HCT116 (cell line): Measurements from ENCODE around the gene TNFRSF21.

Source experiments
- CEBPB ChIP-seq: IDR thresholded peaks from 2 replicates; pipeline ENCODE4 v1.6.1; 2012; ENCODE audit warnings: low read depth
- CTCF ChIP-seq, 3 experiments: fragments of 200-600 bp in 1 of 3; sonication (generic) in 1 of 3; IDR thresholded peaks in 2 of 3; conservative IDR thresholded peaks in 1 of 3; 2 replicates each; pipeline ENCODE4 v1.5.1; 2012 to 2017; ENCODE audit warnings: low read depth in 2 of 3, low read length in 2 of 3, antibody characterized with exemption in 1 of 3, borderline replicate concordance in 1 of 3, control low read depth in 1 of 3, mild to moderate bottlenecking in 1 of 3, mixed read lengths in 1 of 3, mixed run types in 1 of 3, moderate library complexity in 1 of 3; ENCODE audit not compliant: insufficient read depth in 1 of 3
- EZH2 ChIP-seq: fragments of 200-600 bp; sonication (generic); IDR thresholded peaks from 2 replicates; pipeline ENCODE4 v1.6.1; 2017; ENCODE audit warnings: antibody characterized with exemption, mixed run types
- JUND ChIP-seq: IDR thresholded peaks from 2 replicates; pipeline ENCODE4 v1.6.1; 2012
- POLR2A ChIP-seq: IDR thresholded peaks from 2 replicates; pipeline ENCODE4 v1.7.0; 2011; ENCODE audit warnings: borderline replicate concordance; ENCODE audit not compliant: insufficient read depth, insufficient read length; ENCODE audit errors: extremely low read depth
- SIN3A ChIP-seq: IDR thresholded peaks from 2 replicates; pipeline ENCODE4 v1.6.1; 2012; ENCODE audit warnings: low read depth
- YY1 ChIP-seq: IDR thresholded peaks from 2 replicates; pipeline ENCODE4 v1.6.1; 2011; ENCODE audit warnings: low read length, low read depth, moderate library complexity, mild to moderate bottlenecking; ENCODE audit not compliant: insufficient replicate concordance; ENCODE audit errors: extremely low read depth
- TF ChIP-seq, protein P1 (sequence below): IDR thresholded peaks from 2 replicates; pipeline ENCODE4 v1.6.1; 2012

- TF ChIP-seq POLR2A (no peak), CTCF (IDR thresholded peaks at IDR 0.05 in 2 of 3, conservative IDR thresholded peaks at IDR 0.05 in 1 of 3; ENCODE audit: borderline replicate concordance in 1 of 3, insufficient read depth in 1 of 3, low read depth in 2 of 3, low read length in 2 of 3) (no peak), JUND (no peak), YY1 (no peak), CEBPB (no peak), EZH2 (no peak), SIN3A (no peak)
- TF ChIP-seq, protein P1, sequence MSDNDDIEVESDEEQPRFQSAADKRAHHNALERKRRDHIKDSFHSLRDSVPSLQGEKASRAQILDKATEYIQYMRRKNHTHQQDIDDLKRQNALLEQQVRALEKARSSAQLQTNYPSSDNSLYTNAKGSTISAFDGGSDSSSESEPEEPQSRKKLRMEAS, result no peak
Observed at GRCh38 chr6:47261191-47261590, 48.5 kb downstream of the TNFRSF21 start.
